DMS53 treated with DMSO at 0.1 percent for 48 hours (cell line): ENCODE data around the gene NPEPPS.
"Not testable (repeated sequence)": the region's sequence is repeated elsewhere in the genome, so short reads cannot be mapped to it uniquely, and the experiment has no call there.

ENCODE experiments used
- DNase-seq: peaks from one replicate; lab custom pipeline; 2025; ENCODE audit not compliant: unreplicated experiment; lab: John Stamatoyannopoulos, UW

The NPEPPS gene

DNA sequence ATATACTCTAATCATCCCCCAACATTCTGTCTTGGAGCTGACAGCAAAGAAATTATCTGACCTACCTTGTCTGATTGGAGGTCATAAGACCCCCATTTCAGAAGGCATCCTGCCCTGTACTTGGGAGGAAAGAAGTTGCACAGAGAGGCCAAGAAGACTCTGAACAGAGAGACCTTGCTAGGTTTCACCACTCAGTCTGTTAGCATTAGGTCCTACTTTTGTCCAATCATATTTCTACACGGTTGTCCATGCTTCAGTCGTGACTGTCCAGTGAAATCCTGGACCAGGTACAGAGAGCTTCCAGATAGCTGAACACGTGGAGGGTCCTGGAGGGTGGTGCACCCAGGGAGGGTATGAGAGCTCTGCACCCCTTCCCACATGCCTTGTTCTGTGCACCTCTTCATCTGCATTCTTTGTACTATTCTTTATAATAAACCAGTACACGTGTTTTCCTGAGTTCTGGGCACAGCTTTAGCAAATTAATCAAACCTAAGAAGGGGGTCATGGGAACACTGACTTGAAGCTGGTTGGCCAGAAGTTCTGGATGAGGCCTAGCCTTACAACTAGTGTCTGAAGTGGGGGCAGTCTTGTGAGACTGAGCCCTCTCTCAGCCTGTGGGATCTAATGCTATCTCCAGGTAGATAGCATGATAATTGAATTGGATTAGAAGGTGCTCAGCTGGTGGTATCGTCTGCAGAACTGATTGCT is 30.9 kb downstream of the NPEPPS start:
- not testable (repeated sequence) for DNase-seq

DNA sequence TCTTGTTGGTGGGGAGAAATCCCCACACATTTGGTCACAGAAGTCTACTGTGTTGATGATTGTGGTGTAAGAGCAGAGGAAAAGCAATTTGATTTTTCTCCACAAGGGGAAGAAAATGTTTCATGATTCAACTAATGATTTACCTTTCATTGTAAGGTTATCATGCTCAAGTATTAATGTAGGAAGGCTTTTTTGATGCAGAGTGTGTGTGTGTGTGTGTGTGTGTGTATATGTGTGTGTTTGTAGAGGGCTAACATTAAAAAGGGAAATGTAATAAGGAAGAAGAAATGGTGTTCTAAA is 31.4 kb downstream of the NPEPPS start:
- DNase-seq = not testable (repeated sequence)

DNA sequence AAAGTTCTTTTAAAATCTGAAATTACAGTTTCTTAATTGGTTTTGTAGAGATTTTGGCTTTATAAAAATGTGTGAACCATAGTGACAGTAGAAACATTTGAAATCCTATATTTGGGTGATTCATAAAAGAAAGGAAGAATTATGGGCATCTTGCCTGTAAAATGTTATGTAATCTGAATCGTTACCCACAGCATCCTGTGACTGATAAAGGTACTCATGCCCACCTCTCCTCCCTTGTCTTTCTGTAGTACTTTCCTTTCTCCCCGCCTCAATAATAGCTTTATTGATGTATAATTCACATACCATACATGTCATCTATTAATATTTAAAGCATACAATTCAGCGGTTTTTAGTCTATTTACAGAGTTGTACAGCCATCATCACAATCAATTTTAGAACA is 36.4 kb downstream of the NPEPPS start:
- not testable (repeated sequence) for DNase-seq

DNA sequence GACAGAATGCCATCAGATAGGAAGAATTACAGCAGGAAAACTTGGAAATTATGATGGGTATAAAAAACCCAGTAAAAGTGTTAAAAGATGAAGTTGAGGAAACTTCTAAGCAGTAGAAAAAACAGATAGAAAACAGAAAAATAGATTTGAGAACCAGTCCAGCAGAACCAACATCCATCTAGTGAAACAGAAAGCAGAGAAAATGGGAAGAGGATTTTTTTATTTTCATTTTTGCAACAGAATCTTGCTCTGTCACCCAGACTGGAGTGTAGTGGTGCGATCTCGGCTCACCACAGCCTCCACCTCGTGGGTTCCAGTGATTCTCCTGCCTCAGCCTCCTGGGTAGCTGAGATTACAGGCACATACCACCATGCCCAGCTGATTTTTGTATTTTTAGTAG is 41.7 kb downstream of the NPEPPS start:
- DNase-seq = not testable (repeated sequence)

DNA sequence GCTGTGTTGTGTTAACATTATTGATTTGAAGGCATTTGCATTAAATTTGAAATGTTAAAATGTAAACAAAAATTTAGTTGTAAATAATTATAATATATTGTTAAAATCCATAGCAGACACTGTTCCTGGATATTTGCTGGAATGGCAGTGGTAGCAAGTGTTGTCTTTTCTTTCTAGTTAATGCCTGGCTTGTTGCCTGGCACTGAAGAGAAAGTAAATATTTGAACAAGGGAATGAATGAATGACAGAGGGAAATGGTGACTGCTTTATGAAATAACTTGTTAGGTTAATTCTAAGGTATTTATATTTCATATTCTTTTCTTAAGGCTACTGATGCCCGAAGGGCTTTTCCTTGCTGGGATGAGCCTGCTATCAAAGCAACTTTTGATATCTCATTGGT is 51.5 kb downstream of the NPEPPS start:
- peak; percentile 22 for DNase-seq

DNA sequence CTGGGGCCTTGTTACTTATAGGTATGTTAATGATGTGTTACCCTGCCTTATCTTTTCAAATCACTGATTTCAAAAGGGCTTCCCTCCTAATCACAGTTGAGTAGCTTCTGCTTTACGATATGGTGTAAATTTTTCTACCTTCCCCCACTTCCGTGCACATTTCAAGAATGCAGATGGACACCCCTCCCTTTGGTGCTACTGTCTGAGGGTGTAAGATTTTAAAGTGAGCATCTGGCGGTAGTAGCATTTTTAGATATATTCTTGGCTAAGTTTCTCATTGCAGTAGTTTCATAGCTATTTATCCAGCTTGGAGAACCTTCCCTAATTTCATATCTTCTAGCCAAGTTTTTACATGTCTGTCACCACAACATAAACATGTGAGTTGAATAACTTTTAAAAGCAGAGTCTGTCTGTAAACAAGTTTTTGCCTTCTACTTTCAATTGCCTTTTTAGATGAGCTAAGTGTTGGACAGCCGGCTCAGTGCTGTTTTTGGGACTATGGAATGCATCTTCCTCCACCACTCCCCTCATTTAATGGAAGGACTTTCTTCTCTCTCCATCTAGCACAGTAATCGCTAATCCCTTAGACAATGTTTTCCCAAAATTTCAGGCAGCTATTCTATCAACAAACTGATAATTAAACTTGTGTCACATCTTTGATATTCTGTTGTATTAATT is 55.6 kb downstream of the NPEPPS start:
- DNase-seq = not testable (repeated sequence)

DNA sequence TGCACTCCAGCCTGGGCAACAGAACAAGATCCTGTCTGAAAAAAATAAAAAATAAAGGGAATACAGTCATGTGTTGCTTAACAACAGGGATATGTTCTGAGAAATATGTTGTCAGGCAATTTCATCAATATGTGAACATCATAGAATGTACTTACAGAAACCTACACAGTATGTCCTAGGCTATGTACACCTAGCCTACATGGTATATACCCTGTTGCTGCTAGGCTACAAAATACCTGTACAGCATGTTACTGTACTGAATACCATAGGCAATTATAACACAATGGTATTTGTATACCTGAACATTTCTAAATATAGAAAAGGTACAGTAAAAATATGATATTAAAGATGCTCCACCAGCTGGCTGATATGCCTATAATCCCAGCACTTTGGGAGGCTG is 62.6 kb downstream of the NPEPPS start:
- DNase-seq = not testable (repeated sequence)

DNA sequence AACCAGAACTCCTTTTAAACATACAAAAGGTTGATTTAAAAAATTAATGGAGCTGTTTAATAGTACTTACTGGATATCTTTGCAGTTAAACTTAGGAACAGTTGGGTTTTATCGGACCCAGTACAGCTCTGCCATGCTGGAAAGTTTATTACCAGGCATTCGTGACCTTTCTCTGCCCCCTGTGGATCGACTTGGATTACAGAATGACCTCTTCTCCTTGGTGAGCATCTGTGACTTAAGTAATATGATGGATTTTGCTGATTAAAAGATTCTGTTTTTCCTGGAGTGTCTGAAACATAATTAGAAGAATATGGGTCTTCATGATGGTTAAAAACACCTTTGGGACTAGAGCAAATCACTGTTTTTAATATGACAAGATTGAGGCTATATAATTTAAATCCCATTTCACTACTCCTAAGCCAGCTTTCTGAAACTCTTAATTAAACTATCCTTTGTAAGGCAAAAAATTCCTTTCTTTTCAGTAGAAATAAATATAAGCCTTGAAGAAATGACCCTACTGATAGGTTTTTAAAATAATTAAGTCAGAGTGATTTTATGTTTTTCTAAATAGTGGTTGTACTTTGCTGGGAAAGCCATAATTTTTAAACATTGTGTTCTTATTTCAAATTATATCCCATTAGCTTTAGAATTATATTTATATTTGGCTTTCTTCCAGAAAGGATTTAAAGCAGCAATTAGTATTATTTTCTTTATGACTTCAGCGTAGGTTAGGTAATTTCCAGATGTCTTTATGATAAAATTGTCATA is 73.1 kb downstream of the NPEPPS start:
- no peak for DNase-seq

DNA sequence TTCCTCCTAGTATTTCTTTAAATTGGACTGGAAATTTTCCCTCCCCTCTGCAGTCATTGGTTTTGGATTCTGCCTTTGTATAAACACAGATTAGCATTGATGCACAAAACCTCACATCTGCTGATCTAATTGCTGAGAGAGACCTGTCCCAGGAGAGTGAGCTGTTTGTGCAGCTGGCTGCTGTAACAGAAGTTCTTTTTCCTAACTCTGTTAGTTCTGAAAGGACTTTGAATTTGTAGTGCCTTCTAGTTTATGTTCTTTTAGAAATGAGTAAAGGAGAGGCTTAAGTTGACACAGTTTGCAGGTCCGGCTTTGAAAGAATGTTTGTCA is 73.7 kb downstream of the NPEPPS start:
- DNase-seq = peak; percentile 68

DNA sequence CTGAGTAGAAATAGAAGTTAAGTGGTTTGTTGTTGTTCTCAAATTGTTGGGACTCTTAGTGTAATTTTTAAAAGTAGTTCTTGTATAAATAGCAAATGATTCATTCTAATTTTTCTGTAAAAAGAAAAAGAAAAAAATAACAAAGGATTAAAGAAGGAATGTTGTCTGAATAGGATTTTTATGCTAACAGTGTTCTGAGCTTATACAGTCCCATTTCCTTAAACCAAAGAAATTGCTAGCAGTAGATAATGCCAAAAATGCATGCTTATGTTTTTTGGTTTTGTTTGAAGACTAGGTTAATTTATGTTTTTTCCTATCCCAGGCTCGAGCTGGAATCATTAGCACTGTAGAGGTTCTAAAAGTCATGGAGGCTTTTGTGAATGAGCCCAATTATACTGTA is 74.1 kb downstream of the NPEPPS start:
- DNase-seq = no peak

DNA sequence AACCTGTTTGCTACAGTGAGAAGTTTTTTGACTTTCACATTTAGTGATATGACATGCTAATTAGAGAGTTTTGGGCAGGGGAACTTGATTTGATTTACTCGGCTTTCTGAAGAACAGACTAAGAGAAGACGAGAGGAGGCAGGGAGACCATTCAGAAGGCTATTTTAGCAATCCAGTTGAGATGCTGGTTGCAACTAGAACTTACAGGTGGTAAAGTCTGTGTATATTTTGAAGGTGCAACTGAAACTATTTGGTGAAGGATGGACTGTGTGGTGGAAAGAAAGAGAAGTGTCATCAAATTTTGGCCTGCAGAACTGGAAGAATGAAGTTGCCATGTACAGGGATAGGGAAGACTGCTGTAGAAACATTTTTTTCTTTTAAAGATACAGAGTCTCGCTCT is 76.6 kb downstream of the NPEPPS start:
- DNase-seq = no peak

DNA sequence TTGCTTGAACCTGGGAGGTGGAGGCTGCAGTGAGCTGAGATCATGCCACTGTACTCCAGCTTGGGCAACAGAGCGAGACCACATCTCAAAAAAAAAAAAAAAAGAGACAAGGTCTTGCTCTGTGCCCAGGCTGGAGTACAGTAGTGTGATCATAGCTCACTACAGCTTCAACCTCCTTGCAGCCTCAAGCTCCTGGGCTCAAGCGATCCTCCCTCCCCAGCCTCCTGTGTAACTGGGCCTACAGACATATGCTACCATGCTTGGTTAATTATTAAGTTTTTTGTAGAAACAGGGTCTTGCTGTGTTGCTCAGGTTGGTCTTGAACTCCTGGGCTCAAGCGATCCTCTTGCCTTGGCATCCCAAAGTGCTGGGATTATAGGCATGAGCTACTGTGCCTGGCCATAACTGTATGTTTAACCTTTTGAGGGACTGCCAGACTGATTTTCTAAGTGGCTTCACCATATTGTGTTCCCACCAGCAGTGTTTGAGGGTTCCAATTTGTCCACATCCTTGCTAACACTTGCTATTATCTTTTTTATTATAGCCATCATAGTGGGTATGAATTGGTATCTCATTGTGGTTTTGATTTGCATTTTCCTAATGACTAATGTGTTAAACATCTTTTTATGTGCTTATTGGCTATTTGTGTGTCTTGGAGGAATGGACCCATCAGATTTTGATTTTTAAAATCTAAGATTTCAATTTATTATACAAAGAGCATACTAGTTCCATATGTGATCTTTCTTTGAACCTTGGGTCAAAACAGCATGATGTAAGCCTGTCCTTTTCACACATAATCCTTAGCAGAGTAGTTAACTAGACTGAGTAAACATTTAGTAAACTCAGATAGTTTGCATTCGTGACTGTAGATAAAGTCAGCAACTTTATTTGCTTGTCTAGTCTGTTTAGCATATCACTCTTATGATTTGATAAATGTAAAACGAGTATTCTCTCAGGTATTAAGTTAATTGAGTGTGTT is 80.8 kb downstream of the NPEPPS start:
- peak; percentile 42 for DNase-seq

DNA sequence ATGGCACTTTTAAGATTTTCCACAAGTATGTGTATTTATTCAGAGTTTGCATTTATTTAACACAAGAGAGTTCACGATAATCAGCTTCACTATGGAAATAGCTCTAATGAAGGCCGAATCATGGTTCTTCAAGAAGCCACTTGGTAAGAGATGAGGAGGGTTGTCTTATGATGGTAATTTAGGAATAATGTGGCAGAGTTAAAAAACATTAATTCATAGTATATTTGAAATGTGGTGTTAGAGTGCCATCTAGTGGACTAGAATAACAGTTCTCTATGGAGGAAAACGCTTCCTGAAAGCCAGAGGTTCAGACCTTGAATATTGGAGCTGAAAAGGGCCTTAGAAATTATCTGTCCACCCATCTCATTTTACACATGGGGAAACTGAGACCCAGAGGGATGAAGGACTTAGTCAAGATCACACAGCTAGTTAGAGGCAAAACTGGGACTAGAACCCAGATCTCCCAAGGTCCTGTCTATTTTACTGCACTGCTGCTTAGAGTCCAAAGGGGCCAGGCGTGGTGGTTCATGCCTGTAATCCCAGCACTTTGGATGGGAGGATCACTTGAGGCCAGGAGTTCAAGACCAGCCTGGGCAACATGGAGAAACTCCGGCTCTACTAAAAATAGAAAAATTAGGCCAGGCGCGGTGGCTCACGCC is 85.0 kb downstream of the NPEPPS start:
- peak; percentile 65 for DNase-seq

DNA sequence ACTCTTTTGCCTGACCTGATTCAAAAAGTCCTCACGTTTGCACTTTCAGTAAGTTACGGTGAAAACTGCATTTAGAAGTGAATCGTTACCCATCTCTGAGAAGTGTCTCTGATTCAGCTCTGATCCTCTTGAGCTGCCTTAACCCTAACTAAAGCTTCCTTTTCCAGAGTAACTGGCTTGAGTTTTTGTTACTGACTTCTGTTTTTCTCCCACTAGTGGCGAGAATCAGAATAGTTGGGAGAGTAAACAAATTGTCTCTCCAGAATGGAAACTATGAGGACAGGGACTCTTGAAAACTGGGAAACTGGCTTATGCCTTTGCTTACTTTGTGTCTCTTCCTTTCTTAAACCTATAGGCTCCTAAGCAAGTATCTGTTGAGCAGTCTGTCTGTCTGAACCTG is 87.5 kb downstream of the NPEPPS start:
- no peak for DNase-seq

DNA sequence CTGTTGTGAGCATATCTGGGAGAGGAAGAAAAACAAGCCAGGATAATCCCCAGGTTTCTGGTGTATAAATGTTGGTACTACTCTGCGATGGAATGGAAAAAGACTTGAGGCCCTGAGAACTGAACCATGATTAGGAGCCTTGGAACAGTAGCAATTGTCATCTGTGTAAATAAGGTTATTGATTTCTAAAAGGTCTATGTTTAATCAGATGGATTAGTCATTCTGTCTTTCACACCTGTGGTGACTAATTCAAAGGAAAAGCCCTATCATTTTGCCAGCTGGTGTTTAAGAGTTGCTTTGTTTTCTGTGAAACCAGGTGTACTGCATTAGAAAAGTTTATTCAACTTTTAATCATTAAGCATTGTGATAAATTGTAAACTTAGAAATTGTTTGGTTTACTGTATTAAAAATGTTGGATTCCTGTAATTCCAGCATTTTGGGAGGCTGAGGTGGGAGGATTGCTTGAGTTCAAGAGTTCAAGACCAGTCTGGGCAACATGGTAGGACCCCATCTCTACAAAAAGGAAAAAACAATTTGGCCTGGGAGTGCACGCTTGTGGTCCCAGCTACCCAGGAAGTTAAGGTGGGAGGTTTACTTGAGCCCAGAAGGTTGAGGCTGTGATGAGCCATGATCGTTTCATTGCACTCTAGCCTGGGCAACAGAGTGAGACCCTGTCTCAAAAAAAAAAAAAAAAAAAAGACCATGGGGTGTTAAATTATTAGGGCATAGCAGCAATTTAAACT is 89.8 kb downstream of the NPEPPS start:
- peak; percentile 99 for DNase-seq

DNA sequence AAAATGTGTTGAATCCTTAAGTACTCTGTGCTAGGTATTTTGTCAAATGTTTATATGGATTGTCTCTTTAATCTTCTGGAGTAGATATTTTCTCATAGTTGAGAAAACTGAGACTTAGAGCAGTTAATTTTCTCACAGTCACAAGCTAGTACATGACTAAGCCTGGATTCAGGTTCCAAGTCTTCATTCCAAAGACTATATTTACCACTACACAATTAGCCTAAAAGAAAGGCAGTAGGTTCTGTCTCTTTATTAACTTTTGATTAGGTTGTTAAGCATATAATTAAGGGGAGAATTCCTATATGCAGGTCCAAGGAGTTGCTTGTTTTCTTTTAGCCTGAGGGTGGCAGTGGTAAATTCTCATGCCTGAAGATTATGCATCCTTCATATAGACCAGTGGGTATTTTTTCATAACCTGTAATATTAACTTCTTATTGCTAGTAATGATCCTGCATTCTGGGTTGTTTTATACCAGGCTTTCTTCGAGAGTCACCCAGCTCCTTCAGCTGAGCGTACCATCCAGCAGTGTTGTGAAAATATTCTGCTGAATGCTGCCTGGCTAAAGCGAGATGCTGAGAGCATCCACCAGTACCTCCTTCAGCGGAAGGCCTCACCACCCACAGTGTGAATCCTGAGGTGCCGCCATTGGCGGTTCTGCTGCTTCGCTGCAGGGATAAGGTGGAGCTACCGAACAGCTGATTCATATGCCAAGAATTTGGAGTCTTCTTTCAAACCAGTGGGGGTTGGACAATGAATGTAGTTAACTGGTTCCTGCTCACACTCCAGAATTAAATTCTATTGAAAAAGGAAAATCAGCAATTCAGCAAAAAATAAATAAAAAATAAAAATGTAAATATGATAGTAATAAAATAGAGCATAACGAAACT is 90.6 kb downstream of the NPEPPS start:
- peak; percentile 49 for DNase-seq

DNA sequence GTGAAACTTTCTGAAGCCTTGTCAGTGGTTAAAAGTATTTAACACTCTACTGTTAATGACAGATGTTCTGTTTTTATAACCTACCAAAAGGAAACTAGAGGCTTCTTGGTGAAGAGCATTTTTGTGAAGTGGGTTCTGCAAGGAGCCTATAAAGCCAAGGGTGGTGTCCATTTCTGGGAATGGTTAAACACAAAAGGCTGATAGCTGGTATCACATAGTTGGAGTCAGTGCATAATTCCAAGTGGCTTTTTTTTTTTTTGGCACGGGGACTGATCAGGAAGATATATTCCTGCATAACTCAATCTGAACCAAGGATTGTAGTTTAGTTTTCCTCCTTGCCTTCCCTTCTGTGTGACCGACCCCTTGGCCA is 91.3 kb downstream of the NPEPPS start:
- no peak for DNase-seq

DNA sequence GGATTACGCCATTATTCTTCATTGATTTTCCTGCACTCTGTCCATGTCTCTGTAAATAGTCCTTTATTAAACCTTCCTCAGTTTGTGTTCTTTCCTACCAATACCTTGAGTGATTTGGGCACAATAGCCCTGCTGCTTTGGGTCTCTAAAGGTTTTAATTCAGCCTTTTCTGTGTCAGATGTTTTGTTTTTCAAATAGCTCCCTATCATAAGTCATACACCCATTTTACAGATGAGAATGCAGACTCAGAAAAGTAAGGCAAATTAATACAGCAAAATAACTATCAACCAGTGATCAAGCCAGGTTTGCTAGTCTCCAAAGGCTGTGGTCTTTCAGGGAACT is 93.8 kb downstream of the NPEPPS start:
- DNase-seq = no peak

DNA sequence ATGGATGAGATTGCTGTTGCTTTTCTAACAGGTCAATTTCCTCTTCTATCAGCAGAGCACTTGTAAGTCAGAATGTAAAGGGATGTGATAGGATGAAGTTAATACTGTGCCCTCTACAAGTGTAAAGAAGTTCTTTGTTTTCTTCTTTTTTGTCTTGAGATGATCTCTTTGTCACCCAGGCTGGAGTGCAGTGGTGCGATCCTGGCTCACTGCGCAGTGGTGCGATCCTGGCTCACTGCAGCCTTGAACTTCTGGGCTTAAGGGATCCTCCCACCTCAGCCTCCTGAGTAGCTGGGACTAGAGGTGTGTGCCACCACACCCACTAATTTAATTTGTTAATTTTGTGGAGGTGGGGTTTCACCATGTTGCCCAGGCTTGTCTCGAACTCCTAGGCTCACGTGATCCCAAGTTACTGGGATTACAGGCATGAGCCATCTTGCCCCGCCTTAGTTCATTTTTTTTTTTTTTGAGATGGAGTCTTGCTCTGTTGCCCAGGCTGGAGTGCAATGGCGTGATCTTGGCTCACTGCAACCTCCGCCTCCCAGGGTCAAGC is 97.2 kb downstream of the NPEPPS start:
- no peak for DNase-seq
